ENCODE results near the gene PLCH1.

PLCH1 gene

DNA sequence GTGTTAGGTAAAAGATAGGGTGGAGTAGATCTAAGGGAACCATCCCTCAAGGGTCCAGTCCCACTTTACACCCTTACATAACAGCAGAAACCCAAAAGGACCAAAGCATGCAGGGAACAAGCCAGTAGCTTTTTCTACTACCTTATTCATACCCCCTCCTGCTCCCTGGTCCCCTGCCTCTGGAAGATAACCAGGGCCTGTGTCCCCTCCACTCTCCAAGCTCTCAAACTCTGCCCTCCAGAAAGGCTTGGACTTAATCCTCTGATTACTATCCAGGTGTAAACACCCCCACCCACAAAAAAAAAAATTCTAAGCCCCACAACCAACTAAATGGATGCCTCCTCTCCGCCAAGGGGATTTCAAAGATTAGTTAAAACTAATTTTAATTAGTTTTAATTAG is 417.4 kb downstream of the PLCH1 start:
- TF ChIP-seq POLR2AphosphoS5 (IDR thresholded peaks at IDR 0.05; ENCODE audit: low read depth), result no peak
- TF ChIP-seq, protein P1, sequence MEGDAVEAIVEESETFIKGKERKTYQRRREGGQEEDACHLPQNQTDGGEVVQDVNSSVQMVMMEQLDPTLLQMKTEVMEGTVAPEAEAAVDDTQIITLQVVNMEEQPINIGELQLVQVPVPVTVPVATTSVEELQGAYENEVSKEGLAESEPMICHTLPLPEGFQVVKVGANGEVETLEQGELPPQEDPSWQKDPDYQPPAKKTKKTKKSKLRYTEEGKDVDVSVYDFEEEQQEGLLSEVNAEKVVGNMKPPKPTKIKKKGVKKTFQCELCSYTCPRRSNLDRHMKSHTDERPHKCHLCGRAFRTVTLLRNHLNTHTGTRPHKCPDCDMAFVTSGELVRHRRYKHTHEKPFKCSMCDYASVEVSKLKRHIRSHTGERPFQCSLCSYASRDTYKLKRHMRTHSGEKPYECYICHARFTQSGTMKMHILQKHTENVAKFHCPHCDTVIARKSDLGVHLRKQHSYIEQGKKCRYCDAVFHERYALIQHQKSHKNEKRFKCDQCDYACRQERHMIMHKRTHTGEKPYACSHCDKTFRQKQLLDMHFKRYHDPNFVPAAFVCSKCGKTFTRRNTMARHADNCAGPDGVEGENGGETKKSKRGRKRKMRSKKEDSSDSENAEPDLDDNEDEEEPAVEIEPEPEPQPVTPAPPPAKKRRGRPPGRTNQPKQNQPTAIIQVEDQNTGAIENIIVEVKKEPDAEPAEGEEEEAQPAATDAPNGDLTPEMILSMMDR (IDR thresholded peaks at IDR 0.05; ENCODE audit: insufficient read depth, low read length), result no peak
- TF ChIP-seq, protein P2, sequence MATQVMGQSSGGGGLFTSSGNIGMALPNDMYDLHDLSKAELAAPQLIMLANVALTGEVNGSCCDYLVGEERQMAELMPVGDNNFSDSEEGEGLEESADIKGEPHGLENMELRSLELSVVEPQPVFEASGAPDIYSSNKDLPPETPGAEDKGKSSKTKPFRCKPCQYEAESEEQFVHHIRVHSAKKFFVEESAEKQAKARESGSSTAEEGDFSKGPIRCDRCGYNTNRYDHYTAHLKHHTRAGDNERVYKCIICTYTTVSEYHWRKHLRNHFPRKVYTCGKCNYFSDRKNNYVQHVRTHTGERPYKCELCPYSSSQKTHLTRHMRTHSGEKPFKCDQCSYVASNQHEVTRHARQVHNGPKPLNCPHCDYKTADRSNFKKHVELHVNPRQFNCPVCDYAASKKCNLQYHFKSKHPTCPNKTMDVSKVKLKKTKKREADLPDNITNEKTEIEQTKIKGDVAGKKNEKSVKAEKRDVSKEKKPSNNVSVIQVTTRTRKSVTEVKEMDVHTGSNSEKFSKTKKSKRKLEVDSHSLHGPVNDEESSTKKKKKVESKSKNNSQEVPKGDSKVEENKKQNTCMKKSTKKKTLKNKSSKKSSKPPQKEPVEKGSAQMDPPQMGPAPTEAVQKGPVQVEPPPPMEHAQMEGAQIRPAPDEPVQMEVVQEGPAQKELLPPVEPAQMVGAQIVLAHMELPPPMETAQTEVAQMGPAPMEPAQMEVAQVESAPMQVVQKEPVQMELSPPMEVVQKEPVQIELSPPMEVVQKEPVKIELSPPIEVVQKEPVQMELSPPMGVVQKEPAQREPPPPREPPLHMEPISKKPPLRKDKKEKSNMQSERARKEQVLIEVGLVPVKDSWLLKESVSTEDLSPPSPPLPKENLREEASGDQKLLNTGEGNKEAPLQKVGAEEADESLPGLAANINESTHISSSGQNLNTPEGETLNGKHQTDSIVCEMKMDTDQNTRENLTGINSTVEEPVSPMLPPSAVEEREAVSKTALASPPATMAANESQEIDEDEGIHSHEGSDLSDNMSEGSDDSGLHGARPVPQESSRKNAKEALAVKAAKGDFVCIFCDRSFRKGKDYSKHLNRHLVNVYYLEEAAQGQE (IDR thresholded peaks at IDR 0.05; ENCODE audit: insufficient replicate concordance, low read depth), result no peak
- no peak for TF ChIP-seq GABPA (IDR thresholded peaks at IDR 0.05; ENCODE audit: low read depth)
- TF ChIP-seq SPI1 (IDR thresholded peaks at IDR 0.05; ENCODE audit: borderline replicate concordance, low read depth), result no peak

DNA sequence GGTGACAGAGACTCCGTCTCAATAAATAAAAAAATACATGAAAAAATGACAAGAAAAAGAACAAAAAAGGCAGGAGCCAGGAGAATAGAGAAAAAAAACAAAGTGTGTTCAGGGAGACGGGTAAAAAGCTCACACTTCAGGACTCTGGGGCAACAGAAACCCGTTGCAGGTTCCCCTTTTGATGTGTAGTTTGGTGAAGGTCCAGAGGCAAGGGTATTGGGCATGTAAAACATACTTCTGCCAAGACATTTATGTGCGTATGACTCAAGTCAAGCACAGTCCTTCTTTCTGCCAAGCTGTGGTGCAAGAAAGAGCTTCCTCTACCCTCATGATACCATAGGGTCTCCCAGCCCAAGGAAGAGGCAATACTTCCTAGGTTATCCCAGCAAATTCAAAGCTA is 418.0 kb downstream of the PLCH1 start:
- DNase-seq (ENCODE audit: low read depth in 1 of 2, low spot score in 1 of 2), result peak in 1 of 2 experiments; percentile 74
- Histone ChIP-seq H3K4me3 (replicated peaks; ENCODE audit: insufficient read depth, low read length) (no peak overlapping the region), H3K27ac (replicated peaks) (peak overlapping the region; percentile 61), H3K27me3 (ENCODE audit: insufficient read depth, poor library complexity, severe bottlenecking) (no peaks in the 10 kb centered on the region)
- TF ChIP-seq POLR2AphosphoS5 (IDR thresholded peaks at IDR 0.05; ENCODE audit: low read depth) (no peak), SPI1 (IDR thresholded peaks at IDR 0.05; ENCODE audit: borderline replicate concordance, low read depth) (peak; percentile 42; the same call in 1 of the 2 replicates), GABPA (IDR thresholded peaks at IDR 0.05; ENCODE audit: low read depth) (no peak)
- TF ChIP-seq, protein P1 (IDR thresholded peaks at IDR 0.05; ENCODE audit: insufficient read depth, low read length), result no peak
- TF ChIP-seq, protein P2 (IDR thresholded peaks at IDR 0.05; ENCODE audit: insufficient replicate concordance, low read depth), result no peak

More for the DNA sequence above, 417.4 kb downstream of the PLCH1 start:
- DNase-seq (ENCODE audit: low read depth in 1 of 2, low spot score in 1 of 2), result no peak
- Histone ChIP-seq H3K4me3 (replicated peaks; ENCODE audit: insufficient read depth, low read length) (no peak overlapping the region), H3K27ac (replicated peaks) (no peak overlapping the region), H3K27me3 (ENCODE audit: insufficient read depth, poor library complexity, severe bottlenecking) (no peaks in the 10 kb centered on the region)

DNA sequence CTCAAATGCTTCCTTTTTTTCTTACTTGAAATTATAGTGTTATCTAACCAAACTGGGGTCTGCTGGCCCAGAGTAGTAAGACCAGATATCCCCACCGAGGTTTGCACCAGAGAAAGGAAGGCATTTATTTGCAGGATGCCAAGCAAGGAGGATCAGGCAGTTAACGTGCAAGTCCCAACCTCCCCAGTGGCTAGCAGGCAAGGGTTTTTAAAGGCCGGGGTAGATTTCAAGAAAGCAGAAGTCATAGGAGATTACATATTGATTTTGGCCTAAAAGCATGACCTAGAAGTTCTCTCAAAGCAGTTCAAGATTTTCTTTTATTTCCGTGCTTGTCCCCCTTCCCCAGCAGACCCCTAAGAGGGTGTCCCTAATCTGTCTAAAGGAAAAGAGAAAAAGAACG is 418.6 kb downstream of the PLCH1 start:
- no peaks in the 10 kb centered on the region for H3K27me3 ChIP-seq (ENCODE audit: insufficient read depth, poor library complexity, severe bottlenecking)
- DNase-seq (ENCODE audit: low read depth in 1 of 2, low spot score in 1 of 2), result peak in 1 of 2 experiments; percentile 62
- TF ChIP-seq SPI1 (IDR thresholded peaks at IDR 0.05; ENCODE audit: borderline replicate concordance, low read depth) (peak; percentile 77; the same call in 1 of the 2 replicates), GABPA (IDR thresholded peaks at IDR 0.05; ENCODE audit: low read depth) (no peak), POLR2AphosphoS5 (IDR thresholded peaks at IDR 0.05; ENCODE audit: low read depth) (no peak)
- H3K4me3 ChIP-seq (replicated peaks; ENCODE audit: insufficient read depth, low read length), result no peak overlapping the region
- H3K27ac ChIP-seq (replicated peaks), result peak overlapping the region; percentile 61

Data from HL-60 (cell line).